B cell (primary cell): ENCODE data around the gene AFF3. TPM values are rescaled to one million over a fixed set of nuclear protein-coding genes. Genes with fewer than 3 reads are reported as not detected.

Experiments used
- ATAC-seq: fragments of 200-7000 bp; cut with Tn5 transposase; one replicate; pipeline ENCODE4 v1.10.0; 2021; ENCODE audit warnings: low read depth, mild to moderate bottlenecking, moderate number of reproducible peaks, moderate library complexity
- CTCF ChIA-PET: fragments of 350-600 bp; sonication (Branson Sonifier 250); formaldehyde crosslinking; loops from one replicate; lab custom pipeline; 2021; ENCODE audit warnings: antibody characterized with exemption, inconsistent platforms; lab: Charles Lee
- POLR2A ChIA-PET: fragments of 350-600 bp; sonication (Branson Sonifier 250); formaldehyde crosslinking; loops from one replicate; lab custom pipeline; 2021; ENCODE audit warnings: antibody characterized with exemption; lab: Charles Lee
- DNase-seq: peaks from one replicate; pipeline ENCODE4 v3.0.0; 2013
- H2AFZ ChIP-seq: 2 replicates; pipeline ENCODE4 v1.6.1; 2012; ENCODE audit warnings: mild to moderate bottlenecking, low read depth, low read length; ENCODE audit not compliant: insufficient read depth, poor library complexity, severe bottlenecking
- H3K27ac ChIP-seq, 2 donors: 1 replicate in 1 of 2; 2 replicates in 1 of 2; pipeline ENCODE4 v1.5.1; 2012 to 2013; ENCODE audit warnings: low read length in 2 of 2, mild to moderate bottlenecking in 2 of 2, moderate library complexity in 1 of 2
- H3K27me3 ChIP-seq, 4 experiments: fragments of 200-600 bp in 1 of 4; sonication (generic) in 1 of 4; replicated peaks in 1 of 4; 1 replicate in 2 of 4; 2 replicates in 2 of 4; pipeline versions ENCODE4 v1.6.1 to v1.7.0; 2013 to 2016; ENCODE audit warnings: low read length in 3 of 4, mild to moderate bottlenecking in 2 of 4, mixed read lengths in 1 of 4, moderate library complexity in 1 of 4; ENCODE audit not compliant: insufficient read depth in 4 of 4, control insufficient read depth in 3 of 4; ENCODE audit errors: control extremely low read depth in 1 of 4
- H3K36me3 ChIP-seq, 2 experiments: replicated peaks in 1 of 2; 1 replicate in 1 of 2; 2 replicates in 1 of 2; pipeline versions ENCODE4 v1.6.1 to v1.7.1; 2013; ENCODE audit warnings: low read length in 1 of 2; ENCODE audit not compliant: insufficient read depth in 2 of 2, control insufficient read depth in 1 of 2; ENCODE audit errors: control extremely low read depth in 1 of 2, extremely low read depth in 1 of 2
- H3K4me1 ChIP-seq, 2 donors: fragments of 200-600 bp in 1 of 2; sonication (generic) in 1 of 2; 1 replicate in 1 of 2; 2 replicates in 1 of 2; pipeline versions ENCODE4 v1.5.1 to v1.6.1; 2013 to 2017; ENCODE audit warnings: low read length in 2 of 2; ENCODE audit not compliant: control insufficient read depth in 2 of 2, insufficient read depth in 2 of 2
- H3K4me2 ChIP-seq: replicated peaks from 2 replicates; pipeline ENCODE3; 2012; ENCODE audit warnings: mild to moderate bottlenecking, low read depth, low read length; ENCODE audit not compliant: poor library complexity, severe bottlenecking
- H3K4me3 ChIP-seq, 5 experiments: fragments of 200-600 bp in 1 of 5; sonication (generic) in 1 of 5; 1 replicate in 3 of 5; 2 replicates in 2 of 5; pipeline versions ENCODE4 v1.5.1 to v1.7.0; 2011 to 2016; ENCODE audit warnings: low read length in 4 of 5, mild to moderate bottlenecking in 4 of 5, low read depth in 2 of 5, control low read depth in 1 of 5, moderate library complexity in 1 of 5; ENCODE audit not compliant: insufficient read depth in 1 of 5; ENCODE audit errors: control extremely low read depth in 1 of 5, extremely low read depth in 1 of 5
- H3K79me2 ChIP-seq: fragments of 200-600 bp; sonication (generic); one replicate; pipeline ENCODE4 v1.6.0; 2016; ENCODE audit warnings: low read length; ENCODE audit not compliant: control insufficient read depth, insufficient read depth
- H3K9ac ChIP-seq: fragments of 200-600 bp; sonication (generic); 2 replicates; pipeline ENCODE4 v1.6.1; 2017; ENCODE audit warnings: mild to moderate bottlenecking, low read length, moderate library complexity
- H3K9me3 ChIP-seq, 3 donors: one replicate each; pipeline versions ENCODE4 v1.6.1 to v1.7.1; 2013; ENCODE audit warnings: low read length in 2 of 3; ENCODE audit not compliant: control insufficient read depth in 2 of 3, insufficient read depth in 1 of 3; ENCODE audit errors: control extremely low read depth in 1 of 3
- H4K20me1 ChIP-seq: 2 replicates; pipeline ENCODE4 v1.6.0; 2012; ENCODE audit warnings: mild to moderate bottlenecking, low read length; ENCODE audit not compliant: insufficient read depth, control insufficient read depth, poor library complexity, severe bottlenecking
- H3K27ac Mint-ChIP-seq: one replicate; pipeline ENCODE4 v1.8.0; 2021; ENCODE audit warnings: mixed read lengths
- H3K27me3 Mint-ChIP-seq: one replicate; pipeline ENCODE4 v1.8.0; 2021; ENCODE audit warnings: mixed read lengths
- H3K4me1 Mint-ChIP-seq: one replicate; pipeline ENCODE4 v1.8.0; 2021; ENCODE audit warnings: mixed read lengths
- H3K4me3 Mint-ChIP-seq: one replicate; pipeline ENCODE4 v1.8.0; 2021; ENCODE audit warnings: mixed read lengths
- H3K9me3 Mint-ChIP-seq: one replicate; pipeline ENCODE4 v1.8.0; 2022; ENCODE audit warnings: mixed read lengths; ENCODE audit not compliant: insufficient read depth
- CTCF ChIP-seq: fragments of 200-600 bp; IDR thresholded peaks from one replicate; pipeline ENCODE4 v1.8.0; 2022; ENCODE audit warnings: antibody characterized with exemption, mild to moderate bottlenecking
- EZH2 ChIP-seq: IDR thresholded peaks from 2 replicates; pipeline ENCODE4 v1.6.1; 2012; ENCODE audit warnings: borderline replicate concordance, low read depth, mild to moderate bottlenecking, moderate library complexity, low read length; ENCODE audit not compliant: insufficient read depth, poor library complexity, severe bottlenecking
- WGBS: methylation state at CpG from one replicate; pipeline ENCODE4 v1.1.5; 2013; ENCODE audit warnings: missing lambda C conversion rate; ENCODE audit not compliant: insufficient coverage; 5-methylcytosine and 5-hydroxymethylcytosine counted together
- intact Hi-C: fragments of 100-400 bp; cut with micrococcal nuclease; formaldehyde crosslinking; loops from one replicate; pipeline ENCODE4 v1.10.0; 2022
- polyA plus RNA-seq: library from polyadenylated mRNA; depleted of rRNA; stranded (reverse); fragments of >200 nt; gene quantifications from 2 replicates; pipeline ENCODE4 v1.2.3, GENCODE V29; 2012
- total RNA-seq, 2 donors: library from RNA; stranded (reverse); fragments of 120-200 nt in 1 of 2; gene quantifications; 1 replicate in 1 of 2; 2 replicates in 1 of 2; pipeline versions ENCODE4 v1.2.3 to v1.2.4, GENCODE V29; 2013 to 2022

The AFF3 gene
- total and polyA plus RNA-seq, 2 donors (not counting 1 experiment from before 2014, with no cell fraction given) = 117 to 830 TPM

- Mint-ChIP-seq H3K9me3 (no peaks in the 10 kb centered on the region), H3K27ac (no peak overlapping the region), H3K27me3 (no peaks in the 10 kb centered on the region), H3K4me1 (peaks cover 11% of the 10 kb centered on the region), H3K4me3 (no peak overlapping the region)
- no peaks in the 10 kb centered on the region for H3K4me1 ChIP-seq
- no peak overlapping the region for H3K4me2 ChIP-seq
- H2AFZ ChIP-seq = no peak overlapping the region
- H3K79me2 ChIP-seq = peaks cover 64% of the 10 kb centered on the region
- no peaks in the 10 kb centered on the region for H3K27me3 ChIP-seq
- no peak for ATAC-seq
- intact Hi-C loops = no loop called here
- no peak for TF ChIP-seq EZH2
- TF ChIP-seq CTCF = no peak
- H4K20me1 ChIP-seq = peaks cover 79% of the 10 kb centered on the region
- H3K27ac ChIP-seq = no peak overlapping the region
- DNase-seq = no peak
- CTCF ChIA-PET = no interaction called here
- H3K9ac ChIP-seq = no peak overlapping the region
- H3K36me3 ChIP-seq = peaks cover 38 to 97% of the 10 kb centered on the region in 2 experiments
- no peak overlapping the region for H3K4me3 ChIP-seq
- WGBS = 100% methylated on average over 2 of the region's 3 CpGs
- H3K9me3 ChIP-seq = no peaks in the 10 kb centered on the region
- POLR2A ChIA-PET = interaction anchor here (0.6 kb wide), 1 partner anchor 10 kb away, joined by 9 read pairs; no protein-coding TSS in a partner anchor
These were observed 138.0 kb downstream of the AFF3 start for GRCh38 chr2:100004348-100004884.

GRCh38 chr2:100002059-100002458 is 140.3 kb downstream of the AFF3 start:
- Histone ChIP-seq H2AFZ (no peak overlapping the region), H3K36me3 (peaks cover 35 to 97% of the 10 kb centered on the region in 2 experiments), H3K9ac (no peak overlapping the region), H4K20me1 (peaks cover 82% of the 10 kb centered on the region), H3K27me3 (no peaks in the 10 kb centered on the region), H3K4me3 (no peak overlapping the region), H3K27ac (no peak overlapping the region), H3K4me2 (no peak overlapping the region), H3K9me3 (no peaks in the 10 kb centered on the region), H3K79me2 (peaks cover 69% of the 10 kb centered on the region), H3K4me1 (no peaks in the 10 kb centered on the region)
- CTCF ChIA-PET = no interaction called here
- Mint-ChIP-seq H3K4me1 (peaks cover 4% of the 10 kb centered on the region), H3K27ac (no peak overlapping the region), H3K27me3 (no peaks in the 10 kb centered on the region), H3K9me3 (no peaks in the 10 kb centered on the region), H3K4me3 (no peak overlapping the region)
- intact Hi-C loops = no loop called here
- POLR2A ChIA-PET = no interaction called here
- ATAC-seq (no peak), DNase-seq (no peak)
- no peak for TF ChIP-seq EZH2
- no peak for TF ChIP-seq CTCF
- no CpG with 5 or more reads among the region's 6 CpGs for WGBS
